HG02798 (cell line): Measurements from ENCODE around the gene NFKBIE.

ENCODE experiments used
- ATAC-seq: cut with Tn5 transposase; IDR thresholded peaks from one replicate; pipeline ENCODE4 v1.9.1; 2021; ENCODE audit warnings: mild to moderate bottlenecking; ENCODE audit not compliant: unreplicated experiment, poor library complexity

The NFKBIE gene

DNA sequence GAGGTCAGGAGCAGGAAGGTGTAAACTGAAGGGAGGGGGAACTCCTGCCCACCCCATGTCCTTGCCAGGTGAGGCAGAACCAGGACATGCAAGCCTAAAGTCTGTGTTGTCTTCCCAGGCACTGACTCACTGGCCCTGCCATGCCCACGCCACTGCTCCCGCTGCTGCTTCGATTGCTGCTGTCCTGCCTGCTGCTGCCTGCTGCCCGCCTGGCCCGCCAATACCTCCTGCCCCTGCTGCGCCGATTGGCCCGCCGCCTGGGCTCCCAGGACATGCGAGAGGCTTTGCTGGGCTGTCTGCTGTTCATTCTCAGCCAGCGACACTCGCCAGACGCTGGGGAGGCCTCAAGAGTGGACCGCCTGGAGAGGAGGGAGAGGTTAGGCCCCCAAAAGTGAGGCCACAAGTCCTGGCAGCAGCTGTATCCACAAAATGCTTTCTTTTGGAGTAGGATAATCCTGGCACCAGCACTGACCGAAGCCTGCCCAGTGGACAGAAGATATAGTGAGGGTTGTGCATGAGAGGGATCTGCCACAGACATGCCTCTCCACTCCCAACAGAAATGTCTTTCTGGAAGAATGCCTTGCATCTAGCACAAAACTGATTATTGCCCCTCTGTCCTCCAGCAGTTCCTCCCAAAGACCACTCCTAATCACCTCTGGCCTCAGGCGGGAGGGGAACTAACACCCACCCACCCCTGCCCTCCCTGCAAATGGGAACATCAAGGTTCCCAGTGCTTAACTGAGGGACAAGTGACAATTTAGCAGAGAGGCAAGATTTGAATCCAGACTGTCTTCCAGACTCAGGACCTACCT lies 47.8 kb downstream of the NFKBIE start:
- ATAC-seq = no peak

- no peak for ATAC-seq
Observed at GRCh38 chr6:44216677-44217331, 48.5 kb downstream of the NFKBIE start, which contains the start of gene MYMX. Gene MYMX, plus strand, starts transcription at chr6:44216926. Its CDS starts 546 bp downstream, at chr6:44217472.

- no peak for ATAC-seq
Observed at GRCh38 chr6:44214307-44214706, 51.0 kb downstream of the NFKBIE start.

DNA sequence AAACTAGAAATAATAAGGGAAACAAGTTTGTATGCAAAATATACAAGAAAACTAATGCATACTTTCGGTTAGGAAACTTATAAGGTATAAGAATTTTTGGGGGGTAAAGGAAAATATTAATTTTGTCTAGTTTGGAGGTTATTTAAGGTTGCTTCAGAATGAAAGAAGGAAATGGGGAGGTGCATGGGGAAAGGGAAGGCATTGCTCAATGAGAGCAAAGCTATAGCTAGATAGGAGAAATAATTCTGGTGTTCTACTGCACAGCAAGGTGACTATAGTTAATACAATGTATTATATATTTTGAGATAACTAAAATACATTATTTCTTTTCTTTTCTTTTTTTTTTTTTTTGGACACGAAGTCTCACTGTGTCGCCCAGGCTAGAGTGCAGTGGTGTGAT lies 54.1 kb downstream of the NFKBIE start:
- no peak for ATAC-seq
